Measurements from ENCODE around the gene CAPS2.

- TF ChIP-seq CTCF (IDR thresholded peaks at IDR 0.05), result no peak
- no peak for TF ChIP-seq USF2 (CRISPR knock-in tag; IDR thresholded peaks at IDR 0.05)
- TF ChIP-seq PRDM15 (CRISPR knock-in tag; IDR thresholded peaks at IDR 0.05), result no peak
- no peak for TF ChIP-seq CREB1 (CRISPR knock-in tag; IDR thresholded peaks at IDR 0.05)
- TF ChIP-seq SP1 (CRISPR knock-in tag; conservative IDR thresholded peaks at IDR 0.05), result no peak
- TF ChIP-seq PRRX2 (CRISPR knock-in tag; IDR thresholded peaks at IDR 0.05), result no peak
- no peak for TF ChIP-seq MAX (CRISPR knock-in tag; IDR thresholded peaks at IDR 0.05)
- no peak for TF ChIP-seq USF1 (CRISPR knock-in tag; IDR thresholded peaks at IDR 0.05)
- TF ChIP-seq ZNF671 (CRISPR knock-in tag; IDR thresholded peaks at IDR 0.05), result no peak
These were observed 41.3 kb downstream of the CAPS2 start for GRCh38 chr12:75288860-75289259.

All from WTC11 (cell line).